ENCODE measurements around the gene ST13. TPM values are rescaled to one million over a fixed set of nuclear protein-coding genes. Genes with fewer than 3 reads are reported as not detected.
A peak's percentile ranks its signal among the peaks of the same experiment; 100 is the strongest.

ST13 gene
- polyA plus RNA-seq, 1 donor (not counting 4 experiments of a cell fraction or from before 2014, with no cell fraction given), result 185 TPM

- FAIRE-seq (no peak), DNase-seq (ENCODE audit: low read depth, low spot score) (no peak)
- Histone ChIP-seq H3K27ac (ENCODE audit: control insufficient read depth, insufficient read depth, low read length) (no peak overlapping the region), H3K4me1 (ENCODE audit: control insufficient read depth, extremely low read depth, insufficient read depth, low read length) (peaks cover 7% of the 10 kb centered on the region), H3K4me3 (ENCODE audit: control insufficient read depth in 2 of 3, extremely low read depth in 1 of 3, insufficient read depth in 2 of 3, low read depth in 1 of 3, low read length in 3 of 3) (no peak overlapping the region), H3K4me2 (ENCODE audit: control insufficient read depth, extremely low read depth, insufficient read depth, low read depth, low read length) (no peak overlapping the region), H3K27me3 (ENCODE audit: control insufficient read depth, extremely low read depth, insufficient read depth, low read length) (no peaks in the 10 kb centered on the region), H3K9ac (ENCODE audit: control insufficient read depth, extremely low read depth, insufficient read depth, low read length) (no peak overlapping the region), H4K20me1 (ENCODE audit: control insufficient read depth, extremely low read depth, insufficient read depth, low read length) (no peaks in the 10 kb centered on the region), H3K36me3 (ENCODE audit: control insufficient read depth in 2 of 2, extremely low read depth in 1 of 2, insufficient read depth in 2 of 2, low read length in 2 of 2) (peaks cover 0 to 10% of the 10 kb centered on the region in 2 experiments), H2AFZ (ENCODE audit: control insufficient read depth, low read length) (no peak overlapping the region), H3K9me1 (ENCODE audit: control insufficient read depth, extremely low read depth, insufficient read depth, low read length) (no peaks in the 10 kb centered on the region), H3K9me3 (ENCODE audit: control insufficient read depth, low read depth, low read length) (no peaks in the 10 kb centered on the region), H3K79me2 (ENCODE audit: control insufficient read depth, insufficient read depth, low read length) (peaks cover 30% of the 10 kb centered on the region)
- TF ChIP-seq CTCF (optimal IDR thresholded peaks at IDR 0.05 in 1 of 3, IDR thresholded peaks at IDR 0.05 in 1 of 3, conservative IDR thresholded peaks at IDR 0.05 in 1 of 3; ENCODE audit: extremely low read depth in 1 of 3, insufficient read depth in 2 of 3, low read length in 3 of 3) (no peak), EZH2 (IDR thresholded peaks at IDR 0.05; ENCODE audit: low read length) (no peak)
- dilution Hi-C loops (cut with MboI; ENCODE audit: extremely low pct_ligation_motif_present, low sequenced_read_pairs), result no loop called here
Observed at GRCh38 chr22:40805699-40806203, 50.7 kb downstream of the ST13 start.

GRCh38 chr22:40805239-40805638, 51.2 kb downstream of the ST13 start:
- peaks cover 7% of the 10 kb centered on the region for H3K4me1 ChIP-seq (ENCODE audit: control insufficient read depth, extremely low read depth, insufficient read depth, low read length)
- H3K36me3 ChIP-seq (ENCODE audit: control insufficient read depth in 2 of 2, extremely low read depth in 1 of 2, insufficient read depth in 2 of 2, low read length in 2 of 2), result peaks cover 0 to 10% of the 10 kb centered on the region in 2 experiments
- H3K9me1 ChIP-seq (ENCODE audit: control insufficient read depth, extremely low read depth, insufficient read depth, low read length), result no peaks in the 10 kb centered on the region
- H3K9ac ChIP-seq (ENCODE audit: control insufficient read depth, extremely low read depth, insufficient read depth, low read length), result no peak overlapping the region
- DNase-seq (ENCODE audit: low read depth, low spot score), result no peak
- no peak overlapping the region for H3K4me2 ChIP-seq (ENCODE audit: control insufficient read depth, extremely low read depth, insufficient read depth, low read depth, low read length)
- no peak overlapping the region for H3K27ac ChIP-seq (ENCODE audit: control insufficient read depth, insufficient read depth, low read length)
- H4K20me1 ChIP-seq (ENCODE audit: control insufficient read depth, extremely low read depth, insufficient read depth, low read length), result no peaks in the 10 kb centered on the region
- no peak for TF ChIP-seq CTCF (optimal IDR thresholded peaks at IDR 0.05 in 1 of 3, IDR thresholded peaks at IDR 0.05 in 1 of 3, conservative IDR thresholded peaks at IDR 0.05 in 1 of 3; ENCODE audit: extremely low read depth in 1 of 3, insufficient read depth in 2 of 3, low read length in 3 of 3)
- no peak for TF ChIP-seq EZH2 (IDR thresholded peaks at IDR 0.05; ENCODE audit: low read length)
- no peak overlapping the region for H3K4me3 ChIP-seq (ENCODE audit: control insufficient read depth in 2 of 3, extremely low read depth in 1 of 3, insufficient read depth in 2 of 3, low read depth in 1 of 3, low read length in 3 of 3)
- peak; percentile 5 for FAIRE-seq
- no peak overlapping the region for H2AFZ ChIP-seq (ENCODE audit: control insufficient read depth, low read length)
- H3K79me2 ChIP-seq (ENCODE audit: control insufficient read depth, insufficient read depth, low read length), result peaks cover 25% of the 10 kb centered on the region
- dilution Hi-C loops (cut with MboI; ENCODE audit: extremely low pct_ligation_motif_present, low sequenced_read_pairs), result no loop called here
- no peaks in the 10 kb centered on the region for H3K9me3 ChIP-seq (ENCODE audit: control insufficient read depth, low read depth, low read length)
- H3K27me3 ChIP-seq (ENCODE audit: control insufficient read depth, extremely low read depth, insufficient read depth, low read length), result no peaks in the 10 kb centered on the region
